C4-2B (cell line): ENCODE measurements around the gene LPAR5.

Experiments
- H3K27ac ChIP-seq: fragments of 450-650 bp; 2 replicates; pipeline ENCODE4 v1.5.1; 2017
- ZFX ChIP-seq: fragments of 450-650 bp; IDR thresholded peaks from 2 replicates; pipeline ENCODE4 v1.6.1; 2017
- TF ChIP-seq, protein P1 (sequence below): fragments of 450-650 bp; conservative IDR thresholded peaks from 2 replicates; pipeline ENCODE4 v1.5.1; 2017; ENCODE audit warnings: mild to moderate bottlenecking

Gene LPAR5

DNA sequence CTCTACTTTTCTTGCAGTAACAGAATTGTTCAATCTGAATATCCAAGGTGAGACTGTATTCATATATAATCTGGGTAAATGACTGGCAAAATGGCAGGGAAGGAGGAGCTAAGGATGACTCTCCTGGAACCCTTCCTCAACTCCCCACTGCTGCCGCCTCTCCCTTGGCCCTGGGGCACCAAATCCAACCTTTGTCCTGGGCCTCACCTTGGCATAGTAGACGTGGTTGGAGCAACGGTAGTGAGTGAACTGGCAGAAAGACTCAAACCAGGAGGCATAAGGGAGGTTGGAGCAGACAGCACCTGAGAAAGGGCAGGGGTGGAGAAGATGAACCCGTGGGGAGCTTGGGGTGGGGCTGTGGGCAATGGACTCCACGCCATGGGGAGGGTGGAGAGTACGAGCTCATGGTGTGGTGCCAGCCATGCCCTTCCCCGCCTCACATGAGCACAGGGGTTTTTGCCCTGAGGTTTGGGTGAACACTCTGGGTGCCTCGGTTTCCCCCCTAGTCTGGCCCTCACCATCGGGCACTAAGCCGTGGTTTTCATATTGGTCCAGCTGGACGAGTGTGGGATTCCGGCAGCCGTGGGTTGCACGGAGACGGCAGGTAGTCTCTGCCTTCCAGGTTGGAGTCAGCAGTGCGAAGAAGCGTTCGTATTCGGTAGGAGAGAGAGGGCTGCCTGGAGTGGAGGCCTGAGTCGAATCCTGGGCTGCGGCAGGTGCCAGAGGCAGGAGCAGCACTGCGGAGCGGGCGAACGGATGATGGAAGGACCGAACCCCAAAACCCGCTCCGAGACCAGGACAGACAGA lies 10.7 kb upstream of the LPAR5 start:
- no peak for TF ChIP-seq ZFX
- TF ChIP-seq, protein P1, sequence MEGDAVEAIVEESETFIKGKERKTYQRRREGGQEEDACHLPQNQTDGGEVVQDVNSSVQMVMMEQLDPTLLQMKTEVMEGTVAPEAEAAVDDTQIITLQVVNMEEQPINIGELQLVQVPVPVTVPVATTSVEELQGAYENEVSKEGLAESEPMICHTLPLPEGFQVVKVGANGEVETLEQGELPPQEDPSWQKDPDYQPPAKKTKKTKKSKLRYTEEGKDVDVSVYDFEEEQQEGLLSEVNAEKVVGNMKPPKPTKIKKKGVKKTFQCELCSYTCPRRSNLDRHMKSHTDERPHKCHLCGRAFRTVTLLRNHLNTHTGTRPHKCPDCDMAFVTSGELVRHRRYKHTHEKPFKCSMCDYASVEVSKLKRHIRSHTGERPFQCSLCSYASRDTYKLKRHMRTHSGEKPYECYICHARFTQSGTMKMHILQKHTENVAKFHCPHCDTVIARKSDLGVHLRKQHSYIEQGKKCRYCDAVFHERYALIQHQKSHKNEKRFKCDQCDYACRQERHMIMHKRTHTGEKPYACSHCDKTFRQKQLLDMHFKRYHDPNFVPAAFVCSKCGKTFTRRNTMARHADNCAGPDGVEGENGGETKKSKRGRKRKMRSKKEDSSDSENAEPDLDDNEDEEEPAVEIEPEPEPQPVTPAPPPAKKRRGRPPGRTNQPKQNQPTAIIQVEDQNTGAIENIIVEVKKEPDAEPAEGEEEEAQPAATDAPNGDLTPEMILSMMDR = no peak
- no peak overlapping the region for H3K27ac ChIP-seq

DNA sequence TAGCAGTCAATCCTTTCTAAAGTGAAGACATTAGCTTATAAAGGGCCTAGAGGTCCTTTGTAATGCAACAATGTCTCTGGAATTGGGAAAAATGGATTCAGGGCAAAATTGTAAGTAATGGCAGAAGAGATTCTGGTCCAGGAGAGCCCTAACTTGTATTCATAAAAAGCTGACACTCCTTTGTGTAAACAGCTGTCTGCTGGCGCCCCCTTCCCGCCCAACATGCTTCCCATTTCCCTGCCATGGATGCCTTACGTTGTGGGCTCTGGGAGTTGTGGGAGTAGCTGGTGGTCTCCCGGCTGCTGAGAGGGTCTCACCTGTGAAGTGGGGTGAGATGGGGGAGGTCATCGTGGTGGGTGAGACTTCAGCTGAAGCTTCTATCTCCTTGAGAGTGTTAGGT lies 9.1 kb upstream of the LPAR5 start:
- TF ChIP-seq ZFX = no peak
- TF ChIP-seq, protein P1 = no peak
- H3K27ac ChIP-seq = no peak overlapping the region

- no peak overlapping the region for H3K27ac ChIP-seq
- TF ChIP-seq, protein P1 = no peak
- TF ChIP-seq ZFX = no peak
These were observed 8.5 kb upstream of the LPAR5 start for GRCh38 chr12:6644257-6644596.

DNA sequence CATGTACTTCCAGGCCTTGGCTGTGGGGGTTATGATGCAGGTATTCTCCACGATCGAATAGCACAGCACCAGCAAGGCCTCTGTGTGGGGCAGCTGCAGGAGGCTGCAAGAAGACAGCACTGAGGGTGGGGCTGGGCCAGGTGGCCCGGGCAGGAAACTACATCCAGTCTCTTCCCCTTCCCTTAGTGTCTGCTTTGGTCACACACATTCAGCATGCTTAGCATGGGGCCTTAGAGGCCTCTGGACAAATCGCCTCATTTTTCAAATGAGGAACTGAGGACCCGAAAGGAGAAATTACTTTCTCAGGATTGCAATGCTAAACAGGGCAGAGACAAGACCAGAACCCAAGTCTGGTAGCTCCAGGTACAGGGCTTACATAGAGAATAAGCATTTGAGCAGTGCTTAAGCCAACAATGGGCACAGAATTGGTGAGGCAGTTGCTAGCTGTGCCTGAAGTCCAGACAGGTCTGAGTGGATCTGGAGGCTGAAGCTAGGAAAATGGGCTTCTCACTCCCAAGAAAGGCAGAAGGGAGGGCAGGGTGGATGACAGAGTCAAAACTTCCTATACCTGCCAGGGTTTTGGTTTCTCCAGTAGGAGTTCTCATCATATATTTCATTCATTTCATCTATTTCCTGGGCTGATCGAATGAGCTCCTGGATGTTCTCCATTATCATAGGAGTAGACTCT lies 8.0 kb upstream of the LPAR5 start:
- H3K27ac ChIP-seq = no peak overlapping the region

GRCh38 chr12:6641131-6641530 lies 5.4 kb upstream of the LPAR5 start:
- TF ChIP-seq, protein P1 = no peak
- TF ChIP-seq ZFX = no peak

More for the DNA sequence above, 8.0 kb upstream of the LPAR5 start:
- TF ChIP-seq ZFX = no peak
- TF ChIP-seq, protein P1 = no peak

GRCh38 chr12:6640497-6640896 lies 4.7 kb upstream of the LPAR5 start:
- H3K27ac ChIP-seq = no peak overlapping the region
- TF ChIP-seq, protein P1 = no peak
- TF ChIP-seq ZFX = no peak

More at GRCh38 chr12:6641131-6641530, 5.4 kb upstream of the LPAR5 start:
- no peak overlapping the region for H3K27ac ChIP-seq

GRCh38 chr12:6639151-6639801 lies 3.5 kb upstream of the LPAR5 start:
- no peak overlapping the region for H3K27ac ChIP-seq

More at GRCh38 chr12:6639151-6639801, 3.5 kb upstream of the LPAR5 start:
- TF ChIP-seq, protein P1 = no peak
- TF ChIP-seq ZFX = no peak
